SK-N-SH (cell line): ENCODE measurements around the gene KCNK6.

ENCODE experiments used
- ELF1 ChIP-seq: IDR thresholded peaks from 2 replicates; pipeline ENCODE4 v1.4.0; 2012
- EZH2phosphoT487 ChIP-seq: fragments of 200-600 bp; sonication (generic); IDR thresholded peaks from 2 replicates; pipeline ENCODE4 v1.6.1; 2017; ENCODE audit warnings: low read depth, mixed run types, mild to moderate bottlenecking, antibody characterized with exemption, moderate library complexity, borderline replicate concordance
- FOSL2 ChIP-seq: IDR thresholded peaks from 2 replicates; pipeline ENCODE4 v1.4.0; 2012; ENCODE audit warnings: low read depth, mild to moderate bottlenecking, moderate library complexity, borderline replicate concordance
- FOXJ3 ChIP-seq: sonication (generic); formaldehyde crosslinking; IDR thresholded peaks from 2 replicates; pipeline ENCODE4 v1.5.1; 2020; ENCODE audit warnings: mild to moderate bottlenecking, missing genetic modification reagents
- GATA2 ChIP-seq: sonication (generic); formaldehyde crosslinking; IDR thresholded peaks from 2 replicates; pipeline ENCODE4 v1.5.0; 2020; ENCODE audit warnings: mild to moderate bottlenecking, missing genetic modification reagents
- JUND ChIP-seq: IDR thresholded peaks from 2 replicates; pipeline ENCODE4 v1.4.0; 2012
- NRF1 ChIP-seq: IDR thresholded peaks from 2 replicates; pipeline ENCODE4 v1.6.1; 2012; ENCODE audit warnings: low read depth, mild to moderate bottlenecking, low read length
- POLR2AphosphoS5 ChIP-seq: IDR thresholded peaks from 2 replicates; pipeline ENCODE4 v1.6.1; 2012; ENCODE audit warnings: low read depth, low read length
- RCOR1 ChIP-seq: fragments of 150-350 bp; IDR thresholded peaks from 2 replicates; pipeline ENCODE4 v1.6.1; 2017; ENCODE audit warnings: antibody characterized with exemption, low read length
- RFX5 ChIP-seq: IDR thresholded peaks from 2 replicates; pipeline ENCODE4 v1.6.1; 2012; ENCODE audit warnings: mild to moderate bottlenecking, improper control_type of control experiment, low read length
- SMC3 ChIP-seq: IDR thresholded peaks from 2 replicates; pipeline ENCODE4 v1.6.1; 2012; ENCODE audit warnings: low read depth, low read length, improper control_type of control experiment
- YY1 ChIP-seq: IDR thresholded peaks from 2 replicates; pipeline ENCODE4 v1.4.0; 2012; ENCODE audit warnings: low read depth, mild to moderate bottlenecking
- TF ChIP-seq, protein P1 (sequence below): fragments of 200-600 bp; sonication (generic); IDR thresholded peaks from 2 replicates; pipeline ENCODE4 v1.6.1; 2017; ENCODE audit warnings: antibody characterized with exemption, mild to moderate bottlenecking, moderate library complexity
- TF ChIP-seq, protein P2 (sequence below): IDR thresholded peaks from 2 replicates; pipeline ENCODE4 v1.6.1; 2012; ENCODE audit warnings: mild to moderate bottlenecking, low read depth, low read length, moderate library complexity

DNA sequence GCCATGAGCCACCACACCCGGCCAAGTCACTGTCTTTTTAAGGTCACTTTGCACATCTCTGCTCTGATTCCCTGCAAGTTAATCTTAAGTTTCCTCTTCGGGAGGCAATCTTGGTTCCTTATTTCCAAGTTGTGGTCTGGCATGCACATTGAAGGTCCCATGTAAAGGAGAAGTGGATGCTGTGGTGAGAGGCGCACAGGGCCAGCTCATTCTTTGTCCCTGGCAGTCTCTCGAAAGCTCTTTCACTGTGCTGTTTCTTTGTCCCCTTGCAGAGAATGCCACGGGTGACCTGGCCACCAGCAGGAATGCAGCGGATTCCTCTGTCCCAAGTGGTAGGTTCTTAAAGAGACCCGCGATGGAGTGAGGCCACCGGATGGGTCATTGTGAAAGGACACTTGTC lies 32.0 kb upstream of the KCNK6 start:
- TF ChIP-seq, protein P1, sequence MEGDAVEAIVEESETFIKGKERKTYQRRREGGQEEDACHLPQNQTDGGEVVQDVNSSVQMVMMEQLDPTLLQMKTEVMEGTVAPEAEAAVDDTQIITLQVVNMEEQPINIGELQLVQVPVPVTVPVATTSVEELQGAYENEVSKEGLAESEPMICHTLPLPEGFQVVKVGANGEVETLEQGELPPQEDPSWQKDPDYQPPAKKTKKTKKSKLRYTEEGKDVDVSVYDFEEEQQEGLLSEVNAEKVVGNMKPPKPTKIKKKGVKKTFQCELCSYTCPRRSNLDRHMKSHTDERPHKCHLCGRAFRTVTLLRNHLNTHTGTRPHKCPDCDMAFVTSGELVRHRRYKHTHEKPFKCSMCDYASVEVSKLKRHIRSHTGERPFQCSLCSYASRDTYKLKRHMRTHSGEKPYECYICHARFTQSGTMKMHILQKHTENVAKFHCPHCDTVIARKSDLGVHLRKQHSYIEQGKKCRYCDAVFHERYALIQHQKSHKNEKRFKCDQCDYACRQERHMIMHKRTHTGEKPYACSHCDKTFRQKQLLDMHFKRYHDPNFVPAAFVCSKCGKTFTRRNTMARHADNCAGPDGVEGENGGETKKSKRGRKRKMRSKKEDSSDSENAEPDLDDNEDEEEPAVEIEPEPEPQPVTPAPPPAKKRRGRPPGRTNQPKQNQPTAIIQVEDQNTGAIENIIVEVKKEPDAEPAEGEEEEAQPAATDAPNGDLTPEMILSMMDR, result no peak
- TF ChIP-seq FOXJ3 (CRISPR knock-in tag), result no peak
- TF ChIP-seq SMC3, result no peak
- TF ChIP-seq RFX5, result no peak
- no peak for TF ChIP-seq YY1
- TF ChIP-seq EZH2phosphoT487, result no peak
- TF ChIP-seq JUND, result no peak
- TF ChIP-seq, protein P2, sequence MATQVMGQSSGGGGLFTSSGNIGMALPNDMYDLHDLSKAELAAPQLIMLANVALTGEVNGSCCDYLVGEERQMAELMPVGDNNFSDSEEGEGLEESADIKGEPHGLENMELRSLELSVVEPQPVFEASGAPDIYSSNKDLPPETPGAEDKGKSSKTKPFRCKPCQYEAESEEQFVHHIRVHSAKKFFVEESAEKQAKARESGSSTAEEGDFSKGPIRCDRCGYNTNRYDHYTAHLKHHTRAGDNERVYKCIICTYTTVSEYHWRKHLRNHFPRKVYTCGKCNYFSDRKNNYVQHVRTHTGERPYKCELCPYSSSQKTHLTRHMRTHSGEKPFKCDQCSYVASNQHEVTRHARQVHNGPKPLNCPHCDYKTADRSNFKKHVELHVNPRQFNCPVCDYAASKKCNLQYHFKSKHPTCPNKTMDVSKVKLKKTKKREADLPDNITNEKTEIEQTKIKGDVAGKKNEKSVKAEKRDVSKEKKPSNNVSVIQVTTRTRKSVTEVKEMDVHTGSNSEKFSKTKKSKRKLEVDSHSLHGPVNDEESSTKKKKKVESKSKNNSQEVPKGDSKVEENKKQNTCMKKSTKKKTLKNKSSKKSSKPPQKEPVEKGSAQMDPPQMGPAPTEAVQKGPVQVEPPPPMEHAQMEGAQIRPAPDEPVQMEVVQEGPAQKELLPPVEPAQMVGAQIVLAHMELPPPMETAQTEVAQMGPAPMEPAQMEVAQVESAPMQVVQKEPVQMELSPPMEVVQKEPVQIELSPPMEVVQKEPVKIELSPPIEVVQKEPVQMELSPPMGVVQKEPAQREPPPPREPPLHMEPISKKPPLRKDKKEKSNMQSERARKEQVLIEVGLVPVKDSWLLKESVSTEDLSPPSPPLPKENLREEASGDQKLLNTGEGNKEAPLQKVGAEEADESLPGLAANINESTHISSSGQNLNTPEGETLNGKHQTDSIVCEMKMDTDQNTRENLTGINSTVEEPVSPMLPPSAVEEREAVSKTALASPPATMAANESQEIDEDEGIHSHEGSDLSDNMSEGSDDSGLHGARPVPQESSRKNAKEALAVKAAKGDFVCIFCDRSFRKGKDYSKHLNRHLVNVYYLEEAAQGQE, result no peak
- TF ChIP-seq FOSL2, result no peak
- TF ChIP-seq NRF1, result no peak
- no peak for TF ChIP-seq ELF1
- TF ChIP-seq POLR2AphosphoS5, result no peak
- no peak for TF ChIP-seq GATA2 (CRISPR knock-in tag)
- no peak for TF ChIP-seq RCOR1
